ENCODE results near the gene PRKAG2. TPM values are rescaled to one million over a fixed set of nuclear protein-coding genes. Genes with fewer than 3 reads are reported as not detected.
A peak's percentile ranks its signal among the peaks of the same experiment; 100 is the strongest.

The PRKAG2 gene
- total RNA-seq, 1 donor from 2014 or later, result 13.5 TPM

DNA sequence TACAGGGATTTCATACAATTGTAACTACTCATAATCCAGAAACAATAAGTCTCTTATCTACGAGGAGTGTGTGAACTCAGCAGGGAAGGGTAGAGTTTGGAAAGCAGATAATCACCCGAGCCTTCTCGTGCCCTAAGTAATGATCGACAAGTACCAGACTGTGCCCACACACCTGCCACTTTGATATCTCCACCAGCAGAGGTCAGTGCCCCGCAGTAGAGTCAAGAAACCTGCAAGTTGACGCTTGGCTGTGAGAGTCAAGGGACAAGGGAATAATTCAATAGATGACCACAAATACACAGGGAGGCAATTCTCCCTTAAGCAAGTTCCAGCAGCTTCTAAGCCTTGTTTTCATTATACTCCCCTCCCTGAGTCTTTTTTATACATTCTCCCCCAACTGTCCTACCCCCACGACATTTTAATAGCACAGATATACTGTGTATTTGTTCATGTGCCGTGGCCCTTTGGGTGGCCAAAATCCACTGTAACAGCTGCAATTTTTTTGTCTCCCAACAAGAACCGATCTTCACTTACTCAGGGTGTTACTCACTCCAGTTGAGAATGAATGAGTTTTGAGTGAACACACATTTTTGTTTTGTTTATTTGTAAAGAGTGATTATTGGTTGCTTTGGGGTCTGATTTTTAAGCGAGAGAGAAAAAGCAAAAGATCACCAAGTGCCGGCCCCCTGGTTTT, 250.3 kb downstream of the PRKAG2 start:
- H3K4me1 Mint-ChIP-seq (ENCODE audit: unreplicated experiment), result peaks cover 68% of the 10 kb centered on the region
- H3K9me3 Mint-ChIP-seq (ENCODE audit: unreplicated experiment), result no peaks in the 10 kb centered on the region
- peaks cover 2% of the 10 kb centered on the region for H3K36me3 Mint-ChIP-seq (ENCODE audit: unreplicated experiment)
- no peak overlapping the region for H3K4me3 Mint-ChIP-seq (ENCODE audit: unreplicated experiment)
- TF ChIP-seq, protein P1, sequence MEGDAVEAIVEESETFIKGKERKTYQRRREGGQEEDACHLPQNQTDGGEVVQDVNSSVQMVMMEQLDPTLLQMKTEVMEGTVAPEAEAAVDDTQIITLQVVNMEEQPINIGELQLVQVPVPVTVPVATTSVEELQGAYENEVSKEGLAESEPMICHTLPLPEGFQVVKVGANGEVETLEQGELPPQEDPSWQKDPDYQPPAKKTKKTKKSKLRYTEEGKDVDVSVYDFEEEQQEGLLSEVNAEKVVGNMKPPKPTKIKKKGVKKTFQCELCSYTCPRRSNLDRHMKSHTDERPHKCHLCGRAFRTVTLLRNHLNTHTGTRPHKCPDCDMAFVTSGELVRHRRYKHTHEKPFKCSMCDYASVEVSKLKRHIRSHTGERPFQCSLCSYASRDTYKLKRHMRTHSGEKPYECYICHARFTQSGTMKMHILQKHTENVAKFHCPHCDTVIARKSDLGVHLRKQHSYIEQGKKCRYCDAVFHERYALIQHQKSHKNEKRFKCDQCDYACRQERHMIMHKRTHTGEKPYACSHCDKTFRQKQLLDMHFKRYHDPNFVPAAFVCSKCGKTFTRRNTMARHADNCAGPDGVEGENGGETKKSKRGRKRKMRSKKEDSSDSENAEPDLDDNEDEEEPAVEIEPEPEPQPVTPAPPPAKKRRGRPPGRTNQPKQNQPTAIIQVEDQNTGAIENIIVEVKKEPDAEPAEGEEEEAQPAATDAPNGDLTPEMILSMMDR (IDR thresholded peaks at IDR 0.05), result peak; percentile 46
- no peak overlapping the region for H3K27ac Mint-ChIP-seq (ENCODE audit: unreplicated experiment)
- no peaks in the 10 kb centered on the region for H3K27me3 Mint-ChIP-seq (ENCODE audit: unreplicated experiment)
- DNase-seq (ENCODE audit: extremely low spot score, unreplicated experiment), result no peak

DNA sequence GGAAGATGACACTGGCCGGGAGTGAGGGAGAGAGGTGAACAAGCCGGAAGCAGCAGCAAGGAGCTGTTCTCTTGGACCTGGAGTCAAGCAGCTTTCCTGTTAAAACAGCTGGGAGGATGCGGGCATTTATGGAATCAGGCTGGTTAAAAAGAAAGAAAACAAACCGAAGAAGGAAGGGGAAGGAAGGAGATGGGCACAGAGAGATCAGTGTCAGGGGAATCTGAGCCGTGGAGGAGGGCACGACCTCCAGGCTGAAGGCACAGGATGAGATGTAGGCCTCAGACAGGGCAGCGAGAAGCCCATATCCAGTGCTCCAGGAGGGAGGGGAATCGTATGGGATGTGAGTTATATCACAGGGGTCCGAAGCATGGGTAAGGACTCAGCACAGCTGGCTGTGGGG, 251.3 kb downstream of the PRKAG2 start:
- H3K27me3 Mint-ChIP-seq (ENCODE audit: unreplicated experiment), result no peaks in the 10 kb centered on the region
- no peaks in the 10 kb centered on the region for H3K9me3 Mint-ChIP-seq (ENCODE audit: unreplicated experiment)
- peaks cover 61% of the 10 kb centered on the region for H3K4me1 Mint-ChIP-seq (ENCODE audit: unreplicated experiment)
- H3K4me3 Mint-ChIP-seq (ENCODE audit: unreplicated experiment), result no peak overlapping the region
- H3K36me3 Mint-ChIP-seq (ENCODE audit: unreplicated experiment), result peaks cover 2% of the 10 kb centered on the region
- DNase-seq (ENCODE audit: extremely low spot score, unreplicated experiment), result no peak
- TF ChIP-seq, protein P1 (IDR thresholded peaks at IDR 0.05), result no peak
- H3K27ac Mint-ChIP-seq (ENCODE audit: unreplicated experiment), result peak overlapping the region; percentile 72

DNA sequence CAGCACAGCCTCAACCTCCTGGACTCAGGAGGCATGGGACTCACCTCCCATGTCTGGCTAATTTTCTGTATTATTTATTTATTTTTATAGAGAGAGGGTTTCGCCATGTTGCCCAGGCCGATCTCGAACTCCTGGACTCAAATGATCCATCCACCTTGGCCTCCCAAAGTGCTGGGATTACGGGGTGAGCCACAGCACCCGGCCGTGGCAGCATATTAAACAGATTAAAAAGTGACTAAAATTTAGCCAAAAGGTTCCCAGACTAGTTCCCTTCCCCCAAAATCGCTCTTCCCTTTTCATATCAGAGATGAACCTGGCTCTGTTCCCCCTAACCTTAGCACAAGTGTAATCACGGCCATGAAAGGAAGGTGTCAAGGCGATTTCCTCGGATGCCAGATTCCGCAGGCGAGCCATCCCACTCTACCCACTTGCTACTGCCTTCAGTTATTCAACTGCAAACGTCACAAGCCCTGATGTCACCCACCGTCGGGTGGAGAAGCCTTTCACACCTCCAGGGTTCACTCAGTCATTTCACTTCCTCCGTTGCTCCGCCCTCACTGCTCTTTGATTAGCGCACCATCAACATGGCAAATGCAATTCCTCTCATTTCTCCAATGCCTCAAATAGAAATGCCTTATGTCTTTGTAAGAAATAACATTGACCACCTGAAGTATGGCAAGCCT, 252.5 kb downstream of the PRKAG2 start:
- Mint-ChIP-seq H3K9me3 (ENCODE audit: unreplicated experiment) (no peaks in the 10 kb centered on the region), H3K4me3 (ENCODE audit: unreplicated experiment) (no peak overlapping the region), H3K27me3 (ENCODE audit: unreplicated experiment) (no peaks in the 10 kb centered on the region), H3K36me3 (ENCODE audit: unreplicated experiment) (peaks cover 5% of the 10 kb centered on the region), H3K27ac (ENCODE audit: unreplicated experiment) (peak overlapping the region; percentile 53), H3K4me1 (ENCODE audit: unreplicated experiment) (peaks cover 49% of the 10 kb centered on the region)
- DNase-seq (ENCODE audit: extremely low spot score, unreplicated experiment), result no peak
- TF ChIP-seq, protein P1 (IDR thresholded peaks at IDR 0.05), result no peak

DNA sequence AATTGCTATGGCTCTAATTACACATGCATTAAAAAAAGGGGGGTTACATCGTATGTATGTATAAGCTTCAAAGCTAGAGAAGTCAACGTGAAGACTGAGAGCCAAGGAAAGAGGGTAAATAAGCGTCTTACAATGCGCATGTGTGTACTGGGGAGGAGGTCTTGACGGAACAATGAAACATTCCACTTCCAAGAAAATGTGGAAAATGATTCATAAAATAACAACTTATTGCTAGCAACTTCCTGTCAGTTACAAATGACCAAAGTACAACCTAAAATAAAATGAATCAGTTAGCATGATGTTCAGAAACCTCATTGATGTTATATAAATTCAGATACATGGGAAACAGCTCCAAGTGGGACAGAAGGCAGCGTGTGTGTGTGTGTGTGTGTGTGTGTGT, 253.1 kb downstream of the PRKAG2 start:
- Mint-ChIP-seq H3K27me3 (ENCODE audit: unreplicated experiment) (no peaks in the 10 kb centered on the region), H3K36me3 (ENCODE audit: unreplicated experiment) (peaks cover 5% of the 10 kb centered on the region), H3K9me3 (ENCODE audit: unreplicated experiment) (no peaks in the 10 kb centered on the region), H3K27ac (ENCODE audit: unreplicated experiment) (peak overlapping the region; percentile 43), H3K4me1 (ENCODE audit: unreplicated experiment) (peaks cover 43% of the 10 kb centered on the region), H3K4me3 (ENCODE audit: unreplicated experiment) (no peak overlapping the region)
- TF ChIP-seq, protein P1 (IDR thresholded peaks at IDR 0.05), result no peak
- DNase-seq (ENCODE audit: extremely low spot score, unreplicated experiment), result no peak

DNA sequence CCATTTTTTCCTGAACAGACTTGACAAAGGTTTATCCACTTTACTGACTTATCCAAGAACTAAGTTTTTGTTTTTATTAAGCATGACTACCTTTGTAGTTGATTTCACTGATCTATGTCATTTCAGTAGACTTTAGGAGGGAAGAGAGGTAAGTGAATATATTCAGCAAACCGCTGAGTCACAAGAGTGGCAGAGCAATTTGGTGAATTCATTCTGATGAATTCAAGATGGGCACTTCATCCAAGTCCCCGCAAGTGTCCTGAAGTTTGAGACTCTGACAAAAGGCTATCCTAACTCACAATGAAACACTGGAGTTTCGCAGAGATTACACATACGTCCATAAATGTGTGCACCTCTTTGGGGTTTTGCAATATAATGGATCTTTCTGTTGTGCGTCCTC, 255.0 kb downstream of the PRKAG2 start:
- Mint-ChIP-seq H3K36me3 (ENCODE audit: unreplicated experiment) (peaks cover 5% of the 10 kb centered on the region), H3K4me3 (ENCODE audit: unreplicated experiment) (no peak overlapping the region), H3K9me3 (ENCODE audit: unreplicated experiment) (no peaks in the 10 kb centered on the region), H3K27ac (ENCODE audit: unreplicated experiment) (no peak overlapping the region), H3K4me1 (ENCODE audit: unreplicated experiment) (peaks cover 33% of the 10 kb centered on the region), H3K27me3 (ENCODE audit: unreplicated experiment) (no peaks in the 10 kb centered on the region)
- TF ChIP-seq, protein P1 (IDR thresholded peaks at IDR 0.05), result no peak
- no peak for DNase-seq (ENCODE audit: extremely low spot score, unreplicated experiment)
